ENCODE measurements around the gene PAPPA2.

DNA sequence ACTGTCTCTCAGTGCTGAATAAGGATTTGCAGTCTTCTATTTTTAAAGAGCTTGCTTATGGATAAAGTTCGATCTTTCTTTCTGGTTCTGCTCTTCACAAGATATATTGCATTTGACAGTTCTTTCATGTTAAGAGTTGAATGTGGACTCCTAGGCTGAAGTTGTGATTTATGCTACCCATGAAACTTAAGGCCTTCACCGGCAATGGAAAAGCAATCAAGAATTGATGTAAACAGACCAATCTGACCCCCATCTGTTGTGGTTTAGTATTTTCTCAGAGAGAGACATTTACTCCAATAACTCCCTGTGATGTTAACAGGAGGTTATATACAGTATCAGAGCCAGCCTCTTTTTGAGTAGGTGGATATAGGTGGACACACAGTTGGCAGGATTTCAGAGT lies 165.8 kb downstream of the PAPPA2 start:
- TF ChIP-seq, protein P1, sequence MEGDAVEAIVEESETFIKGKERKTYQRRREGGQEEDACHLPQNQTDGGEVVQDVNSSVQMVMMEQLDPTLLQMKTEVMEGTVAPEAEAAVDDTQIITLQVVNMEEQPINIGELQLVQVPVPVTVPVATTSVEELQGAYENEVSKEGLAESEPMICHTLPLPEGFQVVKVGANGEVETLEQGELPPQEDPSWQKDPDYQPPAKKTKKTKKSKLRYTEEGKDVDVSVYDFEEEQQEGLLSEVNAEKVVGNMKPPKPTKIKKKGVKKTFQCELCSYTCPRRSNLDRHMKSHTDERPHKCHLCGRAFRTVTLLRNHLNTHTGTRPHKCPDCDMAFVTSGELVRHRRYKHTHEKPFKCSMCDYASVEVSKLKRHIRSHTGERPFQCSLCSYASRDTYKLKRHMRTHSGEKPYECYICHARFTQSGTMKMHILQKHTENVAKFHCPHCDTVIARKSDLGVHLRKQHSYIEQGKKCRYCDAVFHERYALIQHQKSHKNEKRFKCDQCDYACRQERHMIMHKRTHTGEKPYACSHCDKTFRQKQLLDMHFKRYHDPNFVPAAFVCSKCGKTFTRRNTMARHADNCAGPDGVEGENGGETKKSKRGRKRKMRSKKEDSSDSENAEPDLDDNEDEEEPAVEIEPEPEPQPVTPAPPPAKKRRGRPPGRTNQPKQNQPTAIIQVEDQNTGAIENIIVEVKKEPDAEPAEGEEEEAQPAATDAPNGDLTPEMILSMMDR (IDR thresholded peaks at IDR 0.05), result no peak
- no peak for TF ChIP-seq POLR2A (IDR thresholded peaks at IDR 0.05)
